ENCODE measurements around the gene RASA2.

Gene RASA2

GRCh38 chr3:141648055-141648910 lies 161.5 kb downstream of the RASA2 start:
- H3K4me1 ChIP-seq = peaks cover 3% of the 10 kb centered on the region; the same call in 1 of the 2 replicates
- no peak for DNase-seq
- no peak for TF ChIP-seq CTCF (IDR thresholded peaks at IDR 0.05; ENCODE audit: low read depth, low read length)
- no peak overlapping the region for H3K4me3 ChIP-seq (ENCODE audit: low read depth, low read length)
- H3K36me3 ChIP-seq = no peaks in the 10 kb centered on the region
- H3K27me3 ChIP-seq = no peaks in the 10 kb centered on the region
- no peaks in the 10 kb centered on the region for H3K9me3 ChIP-seq

GRCh38 chr3:141649871-141650270 lies 163.0 kb downstream of the RASA2 start:
- no peak for DNase-seq
- H3K4me3 ChIP-seq (ENCODE audit: low read depth, low read length) = no peak overlapping the region
- H3K27me3 ChIP-seq = no peaks in the 10 kb centered on the region
- no peaks in the 10 kb centered on the region for H3K9me3 ChIP-seq
- TF ChIP-seq CTCF (IDR thresholded peaks at IDR 0.05; ENCODE audit: low read depth, low read length) = no peak
- peaks cover 3% of the 10 kb centered on the region; the same call in 1 of the 2 replicates for H3K4me1 ChIP-seq
- no peaks in the 10 kb centered on the region for H3K36me3 ChIP-seq

GRCh38 chr3:141650783-141651182 lies 164.0 kb downstream of the RASA2 start:
- peaks cover 3% of the 10 kb centered on the region; the same call in 1 of the 2 replicates for H3K4me1 ChIP-seq
- H3K27me3 ChIP-seq = no peaks in the 10 kb centered on the region
- DNase-seq = no peak
- no peaks in the 10 kb centered on the region for H3K36me3 ChIP-seq
- H3K9me3 ChIP-seq = no peaks in the 10 kb centered on the region
- no peak overlapping the region for H3K4me3 ChIP-seq (ENCODE audit: low read depth, low read length)
- TF ChIP-seq CTCF (IDR thresholded peaks at IDR 0.05; ENCODE audit: low read depth, low read length) = no peak

- Histone ChIP-seq H3K9me3 (no peaks in the 10 kb centered on the region), H3K4me1 (peaks cover 3% of the 10 kb centered on the region; the same call in 1 of the 2 replicates), H3K4me3 (ENCODE audit: low read depth, low read length) (no peak overlapping the region), H3K36me3 (no peaks in the 10 kb centered on the region), H3K27me3 (no peaks in the 10 kb centered on the region)
- no peak for DNase-seq
- no peak for TF ChIP-seq CTCF (IDR thresholded peaks at IDR 0.05; ENCODE audit: low read depth, low read length)
These were observed 164.6 kb downstream of the RASA2 start for GRCh38 chr3:141651409-141651808.

- DNase-seq = no peak
- Histone ChIP-seq H3K9me3 (no peaks in the 10 kb centered on the region), H3K4me3 (ENCODE audit: low read depth, low read length) (no peak overlapping the region), H3K27me3 (no peaks in the 10 kb centered on the region), H3K4me1 (no peaks in the 10 kb centered on the region; the same call in 1 of the 2 replicates), H3K36me3 (no peaks in the 10 kb centered on the region)
- no peak for TF ChIP-seq CTCF (IDR thresholded peaks at IDR 0.05; ENCODE audit: low read depth, low read length)
These were observed 165.5 kb downstream of the RASA2 start for GRCh38 chr3:141652349-141652748.

GRCh38 chr3:141653847-141654246 lies 167.0 kb downstream of the RASA2 start:
- DNase-seq = no peak
- TF ChIP-seq CTCF (IDR thresholded peaks at IDR 0.05; ENCODE audit: low read depth, low read length) = no peak
- no peaks in the 10 kb centered on the region for H3K27me3 ChIP-seq
- no peaks in the 10 kb centered on the region for H3K9me3 ChIP-seq
- no peaks in the 10 kb centered on the region for H3K36me3 ChIP-seq
- H3K4me1 ChIP-seq = no peaks in the 10 kb centered on the region
- H3K4me3 ChIP-seq (ENCODE audit: low read depth, low read length) = no peak overlapping the region
